MM.1S (cell line): Measurements from ENCODE around the gene EMC6.

Experiments used
- EZH2 ChIP-seq: fragments of 300-600 bp; sonication (generic); optimal IDR thresholded peaks from 2 replicates; pipeline ENCODE3; 2017; ENCODE audit warnings: low read depth, mild to moderate bottlenecking, antibody characterized with exemption, low read length, mixed read lengths
- EZH2phosphoT487 ChIP-seq: fragments of 300-600 bp; sonication (generic); IDR thresholded peaks from 2 replicates; pipeline ENCODE4 v1.6.1; 2018; ENCODE audit warnings: antibody characterized with exemption, low read length
- TF ChIP-seq, protein P1 (sequence below): fragments of 300-600 bp; sonication (generic); IDR thresholded peaks from 2 replicates; pipeline ENCODE4 v1.5.1; 2016; ENCODE audit warnings: antibody characterized with exemption, low read length, mixed read lengths

DNA sequence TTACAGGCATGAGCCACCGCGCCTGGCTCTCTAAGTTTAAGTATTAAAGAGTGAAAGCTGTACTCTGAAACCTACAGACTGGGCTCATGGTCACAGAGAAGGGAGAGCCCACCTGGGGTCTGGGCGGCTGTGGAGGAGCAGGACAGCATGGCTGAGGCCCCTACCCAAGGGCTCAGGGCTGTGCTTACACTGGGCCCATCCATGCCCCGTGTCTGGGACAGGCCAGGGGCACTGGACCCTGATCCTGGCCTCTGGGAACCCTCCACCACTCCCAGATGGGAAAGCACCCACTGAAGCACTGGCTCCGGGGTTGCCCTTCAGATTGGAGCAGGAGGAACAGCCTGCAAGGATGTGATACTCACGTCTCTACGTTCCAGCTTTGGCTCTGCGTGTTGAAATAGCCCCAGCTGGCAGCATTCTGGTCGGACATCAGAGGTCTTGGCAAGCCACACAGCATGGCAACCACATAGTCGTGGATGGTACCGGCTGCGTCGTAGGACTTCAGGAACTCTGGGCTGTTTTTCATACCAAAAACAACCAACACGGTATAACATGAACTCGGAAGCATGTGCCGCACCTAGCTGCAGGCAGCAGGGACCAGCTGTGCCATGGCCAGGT, 45.5 kb upstream of the EMC6 start:
- TF ChIP-seq, protein P1, sequence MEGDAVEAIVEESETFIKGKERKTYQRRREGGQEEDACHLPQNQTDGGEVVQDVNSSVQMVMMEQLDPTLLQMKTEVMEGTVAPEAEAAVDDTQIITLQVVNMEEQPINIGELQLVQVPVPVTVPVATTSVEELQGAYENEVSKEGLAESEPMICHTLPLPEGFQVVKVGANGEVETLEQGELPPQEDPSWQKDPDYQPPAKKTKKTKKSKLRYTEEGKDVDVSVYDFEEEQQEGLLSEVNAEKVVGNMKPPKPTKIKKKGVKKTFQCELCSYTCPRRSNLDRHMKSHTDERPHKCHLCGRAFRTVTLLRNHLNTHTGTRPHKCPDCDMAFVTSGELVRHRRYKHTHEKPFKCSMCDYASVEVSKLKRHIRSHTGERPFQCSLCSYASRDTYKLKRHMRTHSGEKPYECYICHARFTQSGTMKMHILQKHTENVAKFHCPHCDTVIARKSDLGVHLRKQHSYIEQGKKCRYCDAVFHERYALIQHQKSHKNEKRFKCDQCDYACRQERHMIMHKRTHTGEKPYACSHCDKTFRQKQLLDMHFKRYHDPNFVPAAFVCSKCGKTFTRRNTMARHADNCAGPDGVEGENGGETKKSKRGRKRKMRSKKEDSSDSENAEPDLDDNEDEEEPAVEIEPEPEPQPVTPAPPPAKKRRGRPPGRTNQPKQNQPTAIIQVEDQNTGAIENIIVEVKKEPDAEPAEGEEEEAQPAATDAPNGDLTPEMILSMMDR = no peak
- no peak for TF ChIP-seq EZH2
- TF ChIP-seq EZH2phosphoT487 = no peak
